ENCODE data around the gene LBH. TPM values are rescaled to one million over a fixed set of nuclear protein-coding genes. Genes with fewer than 3 reads are reported as not detected.

Gene LBH
- polyA plus RNA-seq, 1 donor (not counting 4 experiments of a cell fraction or from before 2014, with no cell fraction given): 0.83 TPM

DNA sequence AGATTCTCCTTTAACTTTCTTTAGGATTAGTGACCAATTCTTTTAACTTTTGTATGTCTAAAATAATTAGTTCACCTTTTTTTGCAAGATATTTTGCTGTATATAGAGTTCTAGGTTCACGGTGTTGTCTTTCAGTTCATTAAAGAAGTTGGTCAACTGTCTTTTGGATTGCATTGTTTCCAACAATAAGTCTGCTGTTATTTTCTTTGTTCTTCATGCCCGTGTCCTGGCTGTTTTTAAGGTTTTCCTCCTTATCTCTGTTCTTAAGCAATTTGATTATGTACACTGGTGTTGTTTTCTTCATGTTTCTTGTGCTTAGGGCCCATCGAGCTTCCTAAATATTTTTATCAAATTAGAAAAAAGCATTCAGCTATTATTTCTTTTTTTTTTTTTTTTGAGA lies 54.4 kb downstream of the LBH start:
- no peak for DNase-seq (ENCODE audit: low read depth, low spot score)
- dilution Hi-C loops (cut with MboI; ENCODE audit: extremely low pct_ligation_motif_present, low sequenced_read_pairs): no loop called here
- H3K4me1 ChIP-seq (ENCODE audit: control insufficient read depth, extremely low read depth, insufficient read depth, low read length): no peaks in the 10 kb centered on the region
- FAIRE-seq: no peak
- TF ChIP-seq, protein P1, sequence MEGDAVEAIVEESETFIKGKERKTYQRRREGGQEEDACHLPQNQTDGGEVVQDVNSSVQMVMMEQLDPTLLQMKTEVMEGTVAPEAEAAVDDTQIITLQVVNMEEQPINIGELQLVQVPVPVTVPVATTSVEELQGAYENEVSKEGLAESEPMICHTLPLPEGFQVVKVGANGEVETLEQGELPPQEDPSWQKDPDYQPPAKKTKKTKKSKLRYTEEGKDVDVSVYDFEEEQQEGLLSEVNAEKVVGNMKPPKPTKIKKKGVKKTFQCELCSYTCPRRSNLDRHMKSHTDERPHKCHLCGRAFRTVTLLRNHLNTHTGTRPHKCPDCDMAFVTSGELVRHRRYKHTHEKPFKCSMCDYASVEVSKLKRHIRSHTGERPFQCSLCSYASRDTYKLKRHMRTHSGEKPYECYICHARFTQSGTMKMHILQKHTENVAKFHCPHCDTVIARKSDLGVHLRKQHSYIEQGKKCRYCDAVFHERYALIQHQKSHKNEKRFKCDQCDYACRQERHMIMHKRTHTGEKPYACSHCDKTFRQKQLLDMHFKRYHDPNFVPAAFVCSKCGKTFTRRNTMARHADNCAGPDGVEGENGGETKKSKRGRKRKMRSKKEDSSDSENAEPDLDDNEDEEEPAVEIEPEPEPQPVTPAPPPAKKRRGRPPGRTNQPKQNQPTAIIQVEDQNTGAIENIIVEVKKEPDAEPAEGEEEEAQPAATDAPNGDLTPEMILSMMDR (optimal IDR thresholded peaks at IDR 0.05 in 1 of 3, IDR thresholded peaks at IDR 0.05 in 1 of 3, conservative IDR thresholded peaks at IDR 0.05 in 1 of 3; ENCODE audit: extremely low read depth in 1 of 3, insufficient read depth in 2 of 3, low read length in 3 of 3): no peak
- no peak for TF ChIP-seq EZH2 (IDR thresholded peaks at IDR 0.05; ENCODE audit: low read length)
- H2AFZ ChIP-seq (ENCODE audit: control insufficient read depth, low read length): no peak overlapping the region
- no peak overlapping the region for H3K4me3 ChIP-seq (ENCODE audit: control insufficient read depth in 2 of 3, extremely low read depth in 1 of 3, insufficient read depth in 2 of 3, low read depth in 1 of 3, low read length in 3 of 3)
- no peaks in the 10 kb centered on the region for H3K9me3 ChIP-seq (ENCODE audit: control insufficient read depth, low read depth, low read length)
- H3K27me3 ChIP-seq (ENCODE audit: control insufficient read depth, extremely low read depth, insufficient read depth, low read length): peaks cover 2% of the 10 kb centered on the region
- no peak overlapping the region for H3K27ac ChIP-seq (ENCODE audit: control insufficient read depth, insufficient read depth, low read length)
- H3K36me3 ChIP-seq (ENCODE audit: control insufficient read depth in 2 of 2, extremely low read depth in 1 of 2, insufficient read depth in 2 of 2, low read length in 2 of 2): no peaks in the 10 kb centered on the region
- no peaks in the 10 kb centered on the region for H3K9me1 ChIP-seq (ENCODE audit: control insufficient read depth, extremely low read depth, insufficient read depth, low read length)
- no peak overlapping the region for H3K9ac ChIP-seq (ENCODE audit: control insufficient read depth, extremely low read depth, insufficient read depth, low read length)
- H3K4me2 ChIP-seq (ENCODE audit: control insufficient read depth, extremely low read depth, insufficient read depth, low read depth, low read length): no peak overlapping the region
- no peaks in the 10 kb centered on the region for H3K79me2 ChIP-seq (ENCODE audit: control insufficient read depth, insufficient read depth, low read length)
- no peaks in the 10 kb centered on the region for H4K20me1 ChIP-seq (ENCODE audit: control insufficient read depth, extremely low read depth, insufficient read depth, low read length)

DNA sequence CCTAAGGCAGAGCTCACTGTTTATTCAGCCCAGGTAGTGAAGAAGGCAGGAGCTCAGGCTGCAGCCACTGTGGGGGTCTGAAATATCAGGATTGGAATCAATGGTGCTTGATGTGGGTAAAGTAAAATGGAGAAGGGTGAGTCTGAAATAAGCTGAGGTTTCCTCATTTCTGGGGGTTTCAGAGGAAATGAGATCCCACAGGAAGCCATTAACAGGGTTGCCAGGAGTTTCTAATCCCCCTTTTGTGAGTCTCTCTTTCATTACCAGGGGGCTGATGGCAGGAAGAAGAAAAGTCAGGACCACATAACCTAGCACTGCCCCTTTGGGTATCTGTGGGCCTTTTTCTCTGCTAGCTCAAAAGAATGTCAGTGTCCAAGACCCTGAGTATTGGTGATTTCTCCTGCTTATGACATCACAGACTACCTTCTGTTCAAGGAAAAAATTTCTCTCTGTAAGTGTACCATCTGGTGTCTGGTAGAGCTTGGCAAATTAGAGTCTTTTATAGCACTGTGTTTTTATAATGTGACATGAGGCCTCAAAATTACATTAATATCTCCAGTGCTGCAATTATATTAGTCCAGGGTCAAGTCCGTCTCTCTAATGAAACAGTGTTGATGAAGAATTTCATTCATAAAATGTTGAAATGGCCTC lies 56.0 kb downstream of the LBH start:
- Histone ChIP-seq H2AFZ (ENCODE audit: control insufficient read depth, low read length) (no peak overlapping the region), H3K27ac (ENCODE audit: control insufficient read depth, insufficient read depth, low read length) (no peak overlapping the region), H3K27me3 (ENCODE audit: control insufficient read depth, extremely low read depth, insufficient read depth, low read length) (peaks cover 2% of the 10 kb centered on the region), H3K9me3 (ENCODE audit: control insufficient read depth, low read depth, low read length) (no peaks in the 10 kb centered on the region), H4K20me1 (ENCODE audit: control insufficient read depth, extremely low read depth, insufficient read depth, low read length) (no peaks in the 10 kb centered on the region), H3K9me1 (ENCODE audit: control insufficient read depth, extremely low read depth, insufficient read depth, low read length) (no peaks in the 10 kb centered on the region), H3K9ac (ENCODE audit: control insufficient read depth, extremely low read depth, insufficient read depth, low read length) (no peak overlapping the region), H3K79me2 (ENCODE audit: control insufficient read depth, insufficient read depth, low read length) (no peaks in the 10 kb centered on the region), H3K4me2 (ENCODE audit: control insufficient read depth, extremely low read depth, insufficient read depth, low read depth, low read length) (no peak overlapping the region), H3K4me1 (ENCODE audit: control insufficient read depth, extremely low read depth, insufficient read depth, low read length) (no peaks in the 10 kb centered on the region), H3K36me3 (ENCODE audit: control insufficient read depth in 2 of 2, extremely low read depth in 1 of 2, insufficient read depth in 2 of 2, low read length in 2 of 2) (no peaks in the 10 kb centered on the region), H3K4me3 (ENCODE audit: control insufficient read depth in 2 of 3, extremely low read depth in 1 of 3, insufficient read depth in 2 of 3, low read depth in 1 of 3, low read length in 3 of 3) (no peak overlapping the region)
- no peak for TF ChIP-seq EZH2 (IDR thresholded peaks at IDR 0.05; ENCODE audit: low read length)
- TF ChIP-seq, protein P1 (optimal IDR thresholded peaks at IDR 0.05 in 1 of 3, IDR thresholded peaks at IDR 0.05 in 1 of 3, conservative IDR thresholded peaks at IDR 0.05 in 1 of 3; ENCODE audit: extremely low read depth in 1 of 3, insufficient read depth in 2 of 3, low read length in 3 of 3): no peak
- no peak for FAIRE-seq
- dilution Hi-C loops (cut with MboI; ENCODE audit: extremely low pct_ligation_motif_present, low sequenced_read_pairs): no loop called here
- DNase-seq (ENCODE audit: low read depth, low spot score): no peak
